GM21381 (cell line): Measurements from ENCODE around the gene FADD.

Experiments
- ATAC-seq: cut with Tn5 transposase; IDR thresholded peaks from one replicate; pipeline ENCODE4 v1.9.1; 2021; ENCODE audit warnings: mild to moderate bottlenecking, moderate library complexity; ENCODE audit not compliant: unreplicated experiment

FADD gene

GRCh38 chr11:70230840-70231710 lies 28.0 kb downstream of the FADD start:
- ATAC-seq, result no peak

DNA sequence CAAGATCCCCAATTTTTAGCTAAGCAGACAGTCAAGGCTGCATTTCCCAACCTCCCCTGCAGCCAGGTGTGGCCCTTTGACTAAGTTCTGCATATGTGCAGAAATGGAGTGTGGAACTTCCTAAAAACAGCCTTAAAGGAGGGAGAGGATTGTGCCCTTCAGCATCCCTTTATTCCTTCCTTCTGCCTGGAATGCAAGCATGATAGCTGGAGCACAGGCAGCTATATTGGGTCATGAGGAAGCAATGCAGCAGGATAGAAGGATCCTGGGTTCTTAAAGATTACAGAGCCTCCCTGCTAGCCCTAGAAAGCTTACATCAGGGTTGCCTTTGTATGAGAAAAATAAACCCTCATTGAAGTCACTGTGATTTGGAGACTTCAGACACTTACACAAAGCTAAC lies 29.9 kb downstream of the FADD start:
- no peak for ATAC-seq

DNA sequence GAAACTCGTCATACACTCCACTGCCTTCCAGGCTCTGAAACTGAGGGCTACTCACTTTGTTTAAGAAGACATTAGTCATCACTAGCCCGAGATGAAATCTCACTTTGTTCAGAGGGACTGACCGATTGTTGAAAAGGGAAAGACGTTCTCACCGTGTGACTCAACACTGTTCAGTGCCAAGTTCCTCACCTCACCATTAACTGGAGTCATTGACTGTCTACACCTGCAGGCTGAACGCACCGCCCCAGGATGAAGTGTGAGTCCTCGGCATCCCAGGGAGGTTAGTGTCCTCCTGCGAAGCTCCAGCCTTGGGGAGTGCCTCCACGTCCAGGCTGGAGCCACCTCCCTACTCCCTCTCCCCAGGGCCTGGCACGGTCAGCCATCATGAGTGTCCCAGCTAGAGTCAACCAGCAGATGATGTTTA lies 30.4 kb downstream of the FADD start:
- ATAC-seq, result no peak

DNA sequence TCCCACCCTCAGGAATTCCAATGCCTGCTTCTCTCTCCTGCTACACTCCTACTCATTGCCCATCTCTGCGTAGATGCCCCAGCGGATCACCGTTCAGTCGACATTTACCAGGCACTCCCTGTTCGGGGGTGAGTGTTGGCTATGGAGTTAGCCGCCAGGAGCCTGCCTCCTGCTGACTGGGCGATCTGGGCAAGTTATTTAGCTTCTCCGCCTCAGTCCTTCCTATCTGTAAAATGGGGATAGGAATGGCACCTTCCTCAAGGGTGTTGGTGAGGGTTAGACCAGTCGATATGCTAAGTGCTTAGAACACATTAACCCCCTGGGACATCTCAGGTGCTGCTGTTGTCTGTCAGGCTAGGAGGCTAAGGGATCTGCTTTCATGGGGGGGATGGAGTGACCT lies 30.9 kb downstream of the FADD start:
- no peak for ATAC-seq

DNA sequence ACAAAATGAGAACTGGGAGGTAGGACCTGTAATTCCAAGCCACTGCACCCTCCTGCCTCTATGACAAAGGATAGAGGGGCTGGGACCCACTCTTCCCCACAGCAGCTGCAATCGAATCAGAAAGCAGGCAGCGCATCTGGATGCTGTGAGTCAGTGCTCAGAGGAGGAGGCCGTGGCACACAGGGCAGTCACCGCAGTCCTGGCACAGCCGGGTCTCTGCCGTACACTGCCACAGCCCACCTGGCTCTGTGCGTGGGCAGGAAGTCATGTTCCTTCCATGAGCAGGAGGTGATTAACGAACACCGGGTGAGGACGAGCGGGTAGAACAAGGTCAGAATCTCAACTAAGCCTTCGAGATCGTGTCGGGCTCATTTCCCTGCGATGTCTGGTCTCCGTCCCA lies 37.2 kb downstream of the FADD start:
- ATAC-seq, result no peak

DNA sequence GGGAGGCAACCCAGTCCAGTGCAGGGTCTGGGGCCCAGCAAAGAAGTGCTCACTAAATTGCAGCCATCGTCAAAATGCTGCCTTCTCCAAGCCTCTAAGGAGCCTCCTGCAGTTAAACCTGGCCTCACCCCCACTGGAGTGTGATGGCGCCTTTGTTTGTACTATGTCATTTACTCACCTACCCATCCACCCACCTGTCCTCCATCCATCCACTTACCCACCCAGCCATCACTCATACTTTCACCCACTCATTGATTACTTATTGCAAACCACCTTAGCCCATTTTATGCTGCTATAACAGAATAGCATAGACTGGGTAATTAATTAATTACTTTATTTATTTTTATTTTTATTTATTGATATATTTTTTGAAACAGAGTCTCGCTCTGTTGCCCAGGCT lies 38.6 kb downstream of the FADD start:
- ATAC-seq, result no peak

- no peak for ATAC-seq
Observed at GRCh38 chr11:70242885-70243284, 39.8 kb downstream of the FADD start.

DNA sequence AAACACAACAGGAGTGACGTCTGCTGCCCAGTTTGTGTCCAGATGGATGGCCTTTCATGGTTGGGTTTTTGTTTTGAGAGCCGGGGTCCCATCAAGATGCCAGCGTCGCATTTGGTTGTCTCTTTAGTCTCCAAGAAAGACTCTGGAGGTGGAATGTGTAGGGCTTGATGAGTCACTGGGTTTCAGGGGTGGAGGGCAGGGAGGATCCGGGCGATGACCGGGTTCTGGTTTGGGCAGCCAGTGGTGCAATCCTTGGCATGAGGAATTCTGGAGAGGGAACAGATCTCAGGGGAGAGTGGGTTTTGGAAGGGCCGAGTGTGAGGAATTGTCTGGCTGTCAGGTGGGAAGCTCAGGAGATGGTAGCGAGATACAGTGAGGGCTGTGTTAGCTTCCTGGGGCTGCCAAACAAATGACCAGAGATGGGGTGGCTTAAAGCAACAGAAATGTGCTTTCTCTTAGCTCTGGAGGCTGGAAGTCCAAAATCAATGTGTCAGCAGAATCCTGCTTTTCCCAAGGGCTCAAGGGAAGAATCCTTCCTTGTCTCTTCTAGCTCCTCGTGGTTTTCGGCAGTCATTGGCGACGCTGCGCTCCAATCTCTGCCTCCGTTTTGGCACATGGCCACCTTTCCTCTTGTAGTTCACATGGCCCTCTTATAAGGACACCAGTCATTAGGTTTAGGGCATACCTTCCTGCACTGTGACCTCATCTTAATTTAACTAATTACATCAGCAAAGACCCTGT lies 41.0 kb downstream of the FADD start:
- ATAC-seq, result no peak

- no peak for ATAC-seq
Observed at GRCh38 chr11:70244698-70245097, 41.6 kb downstream of the FADD start.

DNA sequence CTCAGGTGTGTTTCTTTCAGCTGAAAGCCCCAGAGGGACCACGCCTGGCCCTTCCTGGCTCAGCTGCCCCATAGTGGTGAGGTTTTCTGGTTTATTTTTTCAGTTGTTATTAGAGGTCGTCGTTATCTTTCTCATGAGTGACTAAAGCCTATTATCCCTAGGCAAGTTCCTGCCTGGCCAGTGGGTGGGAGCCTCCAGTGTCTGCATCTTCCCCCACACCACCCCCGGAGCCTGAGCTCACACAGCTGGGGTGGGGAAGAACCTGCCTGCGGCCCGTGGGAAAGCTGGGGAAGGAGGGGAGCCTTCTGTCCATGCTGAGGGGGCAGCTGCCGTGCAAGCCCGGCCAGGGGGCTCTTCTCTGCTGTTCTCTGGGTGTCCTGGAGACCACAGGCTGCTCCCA lies 43.1 kb downstream of the FADD start:
- no peak for ATAC-seq

DNA sequence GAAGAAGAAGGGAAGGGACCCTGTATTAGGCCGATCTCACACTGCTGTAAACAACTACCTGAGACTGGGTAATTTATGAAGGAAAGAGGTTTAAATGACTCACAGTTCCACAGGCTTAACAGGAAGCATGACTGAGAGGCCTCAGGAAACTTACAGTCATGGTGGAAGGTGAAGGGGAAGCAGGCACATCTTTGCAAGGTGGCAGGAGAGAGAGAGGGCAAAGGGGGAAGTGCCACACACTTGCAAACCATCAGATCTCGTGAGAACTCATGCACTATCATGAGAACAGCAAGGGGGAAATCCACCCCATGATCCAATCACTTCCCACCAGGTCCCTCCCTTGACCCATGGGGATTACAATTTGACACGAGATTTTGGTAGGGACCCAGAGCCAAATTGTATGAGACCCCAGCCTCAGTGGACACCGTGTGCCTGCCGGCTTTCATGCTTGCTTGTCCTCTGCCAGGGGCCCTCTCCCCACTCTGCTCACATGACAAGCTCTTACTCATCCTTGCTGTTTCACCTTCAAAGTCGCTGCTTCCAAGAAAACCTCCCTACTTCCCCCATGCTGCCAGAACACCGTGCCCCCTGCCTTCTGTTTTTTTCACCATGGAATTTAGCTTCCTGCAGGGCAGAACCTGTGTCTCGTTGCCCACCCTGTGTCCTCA lies 44.1 kb downstream of the FADD start:
- no peak for ATAC-seq

GRCh38 chr11:70247710-70248072 lies 44.6 kb downstream of the FADD start:
- ATAC-seq, result no peak

DNA sequence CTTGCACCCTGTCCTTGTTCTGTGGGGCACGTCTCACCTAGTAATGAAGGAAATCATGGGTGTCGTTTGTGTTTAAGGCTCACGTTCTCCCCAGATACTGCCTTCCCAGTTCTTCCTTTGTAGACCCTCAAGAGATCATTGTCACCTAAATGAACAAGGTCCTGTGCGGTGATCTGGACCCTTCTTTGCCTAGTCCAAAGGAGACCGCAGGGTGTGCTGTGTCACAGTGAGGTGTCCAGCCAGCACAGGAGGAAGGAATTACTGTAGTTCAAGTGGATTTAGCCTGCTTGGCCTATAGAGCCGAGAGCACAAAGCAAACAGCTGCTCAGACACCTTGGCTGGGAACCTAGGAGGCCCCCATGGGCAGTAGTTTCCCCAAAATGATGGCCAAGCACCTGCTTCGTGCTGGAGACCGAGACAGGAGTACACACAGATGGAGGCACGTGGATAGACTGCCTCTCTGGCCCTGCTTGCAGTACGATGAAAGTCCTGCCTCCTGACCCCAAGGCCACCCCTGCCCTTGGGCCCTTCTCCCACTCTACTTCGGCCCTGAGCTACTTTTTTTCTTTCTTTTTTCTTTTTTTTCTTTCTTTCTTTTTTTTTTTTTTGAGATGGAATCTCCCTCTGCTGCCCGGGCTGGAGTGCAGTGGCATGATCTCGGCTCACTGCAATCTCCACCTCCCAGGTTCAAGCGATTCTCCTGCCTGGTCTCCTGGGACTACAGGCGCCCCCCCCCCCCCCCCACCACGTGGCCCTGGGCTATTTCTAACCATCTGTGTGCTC lies 48.0 kb downstream of the FADD start:
- ATAC-seq, result no peak

DNA sequence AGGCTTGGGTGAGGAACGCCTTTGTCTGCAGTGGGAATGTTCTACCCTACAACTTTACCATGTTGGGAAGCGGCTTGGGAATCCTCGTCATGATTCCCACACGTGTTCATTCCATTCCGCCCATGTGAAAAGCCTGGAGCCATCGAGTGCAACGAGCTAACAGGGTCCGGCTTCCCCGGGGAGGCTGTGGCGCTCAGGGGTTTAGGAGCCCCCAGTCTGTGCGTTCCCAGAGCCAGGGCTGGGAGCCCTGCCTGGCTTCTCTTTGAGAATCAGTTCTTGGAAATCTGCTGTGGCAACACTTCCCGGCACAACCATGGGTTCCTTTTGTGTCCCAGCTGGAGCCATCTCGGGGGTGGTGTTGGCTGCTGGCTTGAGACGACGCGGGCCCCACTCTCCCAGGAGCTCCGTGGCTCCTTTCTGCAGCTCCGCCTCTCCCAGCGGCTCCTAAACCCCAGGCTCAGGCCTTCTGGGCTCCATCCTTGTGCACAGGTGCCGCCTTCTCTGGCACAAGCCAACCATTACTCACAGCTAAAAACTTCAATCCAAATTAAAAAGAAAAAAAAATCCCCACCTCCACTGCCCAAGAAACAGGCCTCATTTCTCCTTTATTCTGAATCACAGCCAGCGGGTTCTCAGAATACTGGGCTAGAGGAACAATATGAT lies 48.7 kb downstream of the FADD start:
- ATAC-seq, result no peak

- ATAC-seq, result no peak
Observed at GRCh38 chr11:70252844-70253243, 49.7 kb downstream of the FADD start.

DNA sequence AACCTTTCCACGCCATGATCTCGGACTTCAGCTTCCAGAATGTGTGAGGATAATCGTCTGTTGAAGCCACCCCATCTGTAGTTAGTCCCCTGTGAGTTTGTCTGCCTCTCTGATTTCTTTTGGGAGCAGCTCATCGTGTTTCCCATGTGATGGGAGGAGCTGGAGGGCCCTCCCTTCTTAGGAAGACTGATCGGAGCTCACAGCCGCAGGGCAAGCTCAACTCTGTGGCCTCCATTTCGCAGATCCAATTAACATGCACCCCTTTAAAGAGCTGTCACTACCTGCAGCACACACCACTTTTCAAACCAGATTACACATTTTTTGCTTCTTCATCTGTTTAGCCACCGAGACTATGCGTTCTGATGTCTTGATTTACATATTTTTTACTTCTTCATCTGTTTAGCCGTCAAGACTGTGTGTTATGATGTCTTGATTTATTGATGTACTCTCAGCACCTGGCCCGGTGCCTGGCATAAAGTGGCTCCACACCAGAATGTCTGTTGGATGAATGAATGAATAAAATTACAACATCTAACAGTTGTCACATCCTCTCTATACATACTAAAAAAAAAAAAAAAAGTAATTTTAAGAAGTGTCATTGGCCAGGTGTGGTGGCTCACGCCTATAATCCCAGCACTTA lies 52.5 kb downstream of the FADD start:
- ATAC-seq, result no peak
